GM12872 (cell line): ENCODE results near the gene KIAA0232.

ENCODE experiments used
- CTCF ChIP-seq: IDR thresholded peaks from 3 replicates; pipeline ENCODE4 v1.5.1; 2011; ENCODE audit warnings: low read depth, mild to moderate bottlenecking, low read length, moderate library complexity; ENCODE audit not compliant: insufficient read depth

Gene KIAA0232

GRCh38 chr4:6768539-6768905, 14.0 kb upstream of the KIAA0232 start:
- no peak for TF ChIP-seq CTCF

- TF ChIP-seq CTCF, result no peak
Measured at GRCh38 chr4:6769233-6769988, 13.1 kb upstream of the KIAA0232 start.

GRCh38 chr4:6769989-6770420, 12.5 kb upstream of the KIAA0232 start:
- TF ChIP-seq CTCF, result no peak

- TF ChIP-seq CTCF, result no peak
Measured at GRCh38 chr4:6770581-6771228, 11.8 kb upstream of the KIAA0232 start.

- no peak for TF ChIP-seq CTCF
Measured at GRCh38 chr4:6771229-6771671, 11.3 kb upstream of the KIAA0232 start.

- TF ChIP-seq CTCF, result no peak
Measured at GRCh38 chr4:6772223-6772928, 10.2 kb upstream of the KIAA0232 start.

- TF ChIP-seq CTCF, result no peak
Measured at GRCh38 chr4:6773106-6773505, 9.4 kb upstream of the KIAA0232 start.
